T-helper 2 cell treated with Interferon-gamma antibody and Interleukin-4, amounts not matched to agents 100 ng/mL and 5 ng/mL, for 36 hours (primary cell): ENCODE measurements around the gene SCG5. TPM values are rescaled to one million over a fixed set of nuclear protein-coding genes. Genes with fewer than 3 reads are reported as not detected.

Experiments
- total RNA-seq: library from RNA; stranded (reverse); gene quantifications from 2 replicates; pipeline ENCODE4 v1.2.3, GENCODE V29; 2022

The SCG5 gene
- total RNA-seq, 1 donor from 2014 or later = 4.1 TPM

Other genes starting within 250 kb of the SCG5 start
- gene GOLGA8K, start 238.4 kb upstream of the SCG5 start, total RNA-seq = 1.2 and 1.9 TPM in 2 replicates
- gene GOLGA8O, start 186.1 kb upstream of the SCG5 start, total RNA-seq = 5.3 and 5.7 TPM in 2 replicates
- gene GOLGA8N, start 48.3 kb upstream of the SCG5 start, total RNA-seq = 23.0 and 26.7 TPM in 2 replicates
- 133 and 143 TPM in 2 replicates for gene ARHGAP11A, start 26.2 kb upstream of the SCG5 start, total RNA-seq
- gene GREM1, start 76.3 kb downstream of the SCG5 start, total RNA-seq = not detected in 2 replicates